ENCODE data around the gene CACFD1. TPM values are rescaled to one million over a fixed set of nuclear protein-coding genes. Genes with fewer than 3 reads are reported as not detected.

The CACFD1 gene
- total and polyA plus RNA-seq, 3 experiments from 2014 or later = 1.3 to 2.6 (median 2.5) TPM

GRCh38 chr9:133430244-133430643, 29.5 kb upstream of the CACFD1 start:
- no peaks in the 10 kb centered on the region for H3K9me3 Mint-ChIP-seq
- H3K27ac Mint-ChIP-seq = peak overlapping the region in 1 of 8 donors; percentile 29
- H3K36me3 Mint-ChIP-seq = no peaks in the 10 kb centered on the region
- no peaks in the 10 kb centered on the region for H3K4me1 ChIP-seq (ENCODE audit: insufficient read depth, low read length)
- no peak overlapping the region for H3K27ac ChIP-seq (ENCODE audit: low read depth, low read length)
- ChIA-PET CTCF (no interaction called here), POLR2A (no interaction called here)
- H3K4me3 ChIP-seq (ENCODE audit: low read length) = no peak overlapping the region
- peaks cover 4 to 13% (median 5%) of the 10 kb centered on the region in 3 donors for H3K4me1 Mint-ChIP-seq
- peak overlapping the region in 4 of 7 donors; percentile 4 to 46 (median 38) for H3K4me3 Mint-ChIP-seq
- DNase-seq = no peak
- H3K9me3 ChIP-seq (ENCODE audit: low read length) = no peaks in the 10 kb centered on the region
- H3K36me3 ChIP-seq (ENCODE audit: insufficient read depth, low read length) = no peaks in the 10 kb centered on the region
- peaks cover 20 to 32% of the 10 kb centered on the region in 2 donors for H3K27me3 Mint-ChIP-seq
- peaks cover 15% of the 10 kb centered on the region for H3K27me3 ChIP-seq (ENCODE audit: insufficient read depth, low read length, poor library complexity, severe bottlenecking)

GRCh38 chr9:133433351-133433843, 26.4 kb upstream of the CACFD1 start:
- Mint-ChIP-seq H3K9me3 (no peaks in the 10 kb centered on the region), H3K4me1 (peaks cover 0 to 7% (median 1%) of the 10 kb centered on the region in 3 donors), H3K4me3 (no peak overlapping the region), H3K36me3 (no peaks in the 10 kb centered on the region), H3K27me3 (peaks cover 4 to 8% of the 10 kb centered on the region in 2 donors), H3K27ac (no peak overlapping the region)
- Histone ChIP-seq H3K9me3 (ENCODE audit: low read length) (no peaks in the 10 kb centered on the region), H3K4me3 (ENCODE audit: low read length) (no peak overlapping the region), H3K27ac (ENCODE audit: low read depth, low read length) (no peak overlapping the region), H3K27me3 (ENCODE audit: insufficient read depth, low read length, poor library complexity, severe bottlenecking) (no peaks in the 10 kb centered on the region), H3K36me3 (ENCODE audit: insufficient read depth, low read length) (no peaks in the 10 kb centered on the region), H3K4me1 (ENCODE audit: insufficient read depth, low read length) (no peaks in the 10 kb centered on the region)
- ChIA-PET CTCF (no interaction called here), POLR2A (no interaction called here)
- no peak for DNase-seq

GRCh38 chr9:133436681-133437080, 23.1 kb upstream of the CACFD1 start:
- H3K36me3 ChIP-seq (ENCODE audit: insufficient read depth, low read length) = no peaks in the 10 kb centered on the region
- no peaks in the 10 kb centered on the region for H3K27me3 ChIP-seq (ENCODE audit: insufficient read depth, low read length, poor library complexity, severe bottlenecking)
- POLR2A ChIA-PET = no interaction called here
- no peaks in the 10 kb centered on the region for H3K9me3 ChIP-seq (ENCODE audit: low read length)
- no peaks in the 10 kb centered on the region for H3K36me3 Mint-ChIP-seq
- H3K4me3 Mint-ChIP-seq = no peak overlapping the region
- H3K9me3 Mint-ChIP-seq = no peaks in the 10 kb centered on the region
- DNase-seq = no peak
- no peak overlapping the region for H3K4me3 ChIP-seq (ENCODE audit: low read length)
- CTCF ChIA-PET = no interaction called here
- H3K4me1 ChIP-seq (ENCODE audit: insufficient read depth, low read length) = no peaks in the 10 kb centered on the region
- no peaks in the 10 kb centered on the region for H3K4me1 Mint-ChIP-seq
- no peak overlapping the region for H3K27ac ChIP-seq (ENCODE audit: low read depth, low read length)
- H3K27me3 Mint-ChIP-seq = peaks cover 0 to 4% of the 10 kb centered on the region in 2 donors
- no peak overlapping the region for H3K27ac Mint-ChIP-seq

- Mint-ChIP-seq H3K4me1 (no peaks in the 10 kb centered on the region), H3K27ac (no peak overlapping the region)
- CTCF ChIA-PET = no interaction called here
Observed at GRCh38 chr9:133437753-133438531, 21.8 kb upstream of the CACFD1 start.

GRCh38 chr9:133439337-133439736, 20.4 kb upstream of the CACFD1 start:
- Histone ChIP-seq H3K27ac (ENCODE audit: low read depth, low read length) (no peak overlapping the region), H3K4me1 (ENCODE audit: insufficient read depth, low read length) (no peaks in the 10 kb centered on the region), H3K27me3 (ENCODE audit: insufficient read depth, low read length, poor library complexity, severe bottlenecking) (no peaks in the 10 kb centered on the region), H3K4me3 (ENCODE audit: low read length) (no peak overlapping the region), H3K36me3 (ENCODE audit: insufficient read depth, low read length) (no peaks in the 10 kb centered on the region), H3K9me3 (ENCODE audit: low read length) (no peaks in the 10 kb centered on the region)
- Mint-ChIP-seq H3K36me3 (no peaks in the 10 kb centered on the region), H3K27ac (no peak overlapping the region), H3K27me3 (peaks cover 0 to 1% of the 10 kb centered on the region in 2 donors), H3K4me3 (no peak overlapping the region), H3K9me3 (no peaks in the 10 kb centered on the region), H3K4me1 (no peaks in the 10 kb centered on the region)
- POLR2A ChIA-PET = no interaction called here
- CTCF ChIA-PET = no interaction called here
- DNase-seq = no peak

More at GRCh38 chr9:133437753-133438531, 21.8 kb upstream of the CACFD1 start:
- H3K27me3 Mint-ChIP-seq = no peaks in the 10 kb centered on the region
- no peaks in the 10 kb centered on the region for H3K36me3 Mint-ChIP-seq
- Histone ChIP-seq H3K36me3 (ENCODE audit: insufficient read depth, low read length) (no peaks in the 10 kb centered on the region), H3K4me1 (ENCODE audit: insufficient read depth, low read length) (no peaks in the 10 kb centered on the region), H3K27ac (ENCODE audit: low read depth, low read length) (no peak overlapping the region), H3K27me3 (ENCODE audit: insufficient read depth, low read length, poor library complexity, severe bottlenecking) (no peaks in the 10 kb centered on the region), H3K9me3 (ENCODE audit: low read length) (no peaks in the 10 kb centered on the region), H3K4me3 (ENCODE audit: low read length) (no peak overlapping the region)
- DNase-seq = no peak
- H3K9me3 Mint-ChIP-seq = no peaks in the 10 kb centered on the region
- H3K4me3 Mint-ChIP-seq = no peak overlapping the region
- POLR2A ChIA-PET = no interaction called here

- Histone ChIP-seq H3K27me3 (ENCODE audit: insufficient read depth, low read length, poor library complexity, severe bottlenecking) (no peaks in the 10 kb centered on the region), H3K9me3 (ENCODE audit: low read length) (no peaks in the 10 kb centered on the region), H3K36me3 (ENCODE audit: insufficient read depth, low read length) (no peaks in the 10 kb centered on the region), H3K4me1 (ENCODE audit: insufficient read depth, low read length) (no peaks in the 10 kb centered on the region), H3K4me3 (ENCODE audit: low read length) (no peak overlapping the region), H3K27ac (ENCODE audit: low read depth, low read length) (no peak overlapping the region)
- H3K36me3 Mint-ChIP-seq = no peaks in the 10 kb centered on the region
- H3K27me3 Mint-ChIP-seq = peaks cover 1 to 5% of the 10 kb centered on the region in 2 donors
- no peak for DNase-seq
- no peaks in the 10 kb centered on the region for H3K9me3 Mint-ChIP-seq
- ChIA-PET POLR2A (no interaction called here), CTCF (no interaction called here)
- H3K27ac Mint-ChIP-seq = peak overlapping the region in 1 of 8 donors; percentile 23
- no peak overlapping the region for H3K4me3 Mint-ChIP-seq
- H3K4me1 Mint-ChIP-seq = no peaks in the 10 kb centered on the region
Observed at GRCh38 chr9:133440874-133441273, 18.9 kb upstream of the CACFD1 start.

- H3K36me3 Mint-ChIP-seq = no peaks in the 10 kb centered on the region
- CTCF ChIA-PET = no interaction called here
Observed at GRCh38 chr9:133441571-133441970, 18.2 kb upstream of the CACFD1 start.

GRCh38 chr9:133443248-133443647, 16.5 kb upstream of the CACFD1 start:
- no peaks in the 10 kb centered on the region for H3K9me3 ChIP-seq (ENCODE audit: low read length)
- Mint-ChIP-seq H3K36me3 (no peaks in the 10 kb centered on the region), H3K27me3 (peaks cover 9 to 10% of the 10 kb centered on the region in 2 donors), H3K9me3 (no peaks in the 10 kb centered on the region), H3K4me1 (no peaks in the 10 kb centered on the region), H3K4me3 (no peak overlapping the region), H3K27ac (no peak overlapping the region)
- CTCF ChIA-PET = no interaction called here
- H3K36me3 ChIP-seq (ENCODE audit: insufficient read depth, low read length) = no peaks in the 10 kb centered on the region
- POLR2A ChIA-PET = no interaction called here
- H3K4me3 ChIP-seq (ENCODE audit: low read length) = no peak overlapping the region
- H3K27ac ChIP-seq (ENCODE audit: low read depth, low read length) = no peak overlapping the region
- no peaks in the 10 kb centered on the region for H3K4me1 ChIP-seq (ENCODE audit: insufficient read depth, low read length)
- no peaks in the 10 kb centered on the region for H3K27me3 ChIP-seq (ENCODE audit: insufficient read depth, low read length, poor library complexity, severe bottlenecking)
- DNase-seq = no peak

More at GRCh38 chr9:133441571-133441970, 18.2 kb upstream of the CACFD1 start:
- no peaks in the 10 kb centered on the region for H3K27me3 ChIP-seq (ENCODE audit: insufficient read depth, low read length, poor library complexity, severe bottlenecking)
- no peaks in the 10 kb centered on the region for H3K9me3 ChIP-seq (ENCODE audit: low read length)
- H3K4me1 ChIP-seq (ENCODE audit: insufficient read depth, low read length) = no peaks in the 10 kb centered on the region
- Mint-ChIP-seq H3K4me3 (no peak overlapping the region), H3K27me3 (peaks cover 6 to 10% of the 10 kb centered on the region in 2 donors), H3K9me3 (no peaks in the 10 kb centered on the region), H3K27ac (no peak overlapping the region), H3K4me1 (no peaks in the 10 kb centered on the region)
- no peaks in the 10 kb centered on the region for H3K36me3 ChIP-seq (ENCODE audit: insufficient read depth, low read length)
- POLR2A ChIA-PET = no interaction called here
- DNase-seq = no peak
- no peak overlapping the region for H3K4me3 ChIP-seq (ENCODE audit: low read length)
- H3K27ac ChIP-seq (ENCODE audit: low read depth, low read length) = no peak overlapping the region
